Measurements from ENCODE around the gene PACSIN1. TPM values are rescaled to one million over a fixed set of nuclear protein-coding genes. Genes with fewer than 3 reads are reported as not detected.

PACSIN1 gene
- total RNA-seq, 1 experiment from 2014 or later = 5.0 TPM

GRCh38 chr6:34515473-34516387 lies 49.9 kb downstream of the PACSIN1 start:
- no peak overlapping the region for H3K9ac ChIP-seq (ENCODE audit: low read length)
- no peaks in the 10 kb centered on the region for H4K20me1 ChIP-seq (ENCODE audit: insufficient read depth)
- H3K27ac ChIP-seq (ENCODE audit: low read depth, low read length) = no peak overlapping the region
- H2AFZ ChIP-seq (ENCODE audit: low read depth, low read length, poor library complexity, severe bottlenecking) = no peak overlapping the region
- intact Hi-C loops (cut with micrococcal nuclease) = no loop called here
- no peaks in the 10 kb centered on the region for H3K79me2 ChIP-seq (ENCODE audit: insufficient read depth, low read length)
- H3K4me1 ChIP-seq (ENCODE audit: control insufficient read depth in 1 of 2, insufficient read depth in 2 of 2, low read length in 2 of 2) = no peaks in the 10 kb centered on the region
- H3K9me2 ChIP-seq (ENCODE audit: insufficient read depth) = no peaks in the 10 kb centered on the region
- H3K4me3 ChIP-seq (replicated peaks in 1 of 2; ENCODE audit: low read depth in 1 of 2, low read length in 2 of 2) = no peak overlapping the region
- CTCF ChIA-PET = no interaction called here
- ATAC-seq (no peak), DNase-seq (ENCODE audit: low read depth, low spot score) (no peak)
- no peaks in the 10 kb centered on the region for H3K36me3 ChIP-seq (ENCODE audit: control insufficient read depth in 1 of 2, insufficient read depth in 2 of 2, low read length in 2 of 2)
- no TSS peak for BruUV-seq (replicated peaks)
- POLR2A ChIA-PET = no interaction called here
- no peaks in the 10 kb centered on the region for H3K9me3 ChIP-seq (ENCODE audit: control insufficient read depth in 1 of 2, insufficient read depth in 1 of 2, low read depth in 1 of 2, low read length in 2 of 2)
- no peak overlapping the region for H3K4me2 ChIP-seq (ENCODE audit: low read length)
- RAD21 ChIA-PET (ENCODE audit: low non-redundant PET in 1 of 2, low total read pairs in 2 of 2, uncharacterized antibody in 2 of 2, unreplicated experiment in 2 of 2) = no interaction called here
- TF ChIP-seq POLR2AphosphoS5 (IDR thresholded peaks at IDR 0.05; ENCODE audit: low read depth, low read length) (no peak), SRF (IDR thresholded peaks at IDR 0.05; ENCODE audit: low read depth) (no peak), CEBPB (IDR thresholded peaks at IDR 0.05; ENCODE audit: low read depth) (no peak), REST (IDR thresholded peaks at IDR 0.05; ENCODE audit: low read depth) (no peak)
- no peaks in the 10 kb centered on the region for H3K27me3 ChIP-seq (ENCODE audit: insufficient read depth, low read length)
